Glomerular endothelial cell (primary cell): ENCODE results near the gene TMEM132E. TPM values are rescaled to one million over a fixed set of nuclear protein-coding genes. Genes with fewer than 3 reads are reported as not detected.
"Not testable (repeated sequence)": the region's sequence is repeated elsewhere in the genome, so short reads cannot be mapped to it uniquely, and the experiment has no call there.

Source experiments
- DNase-seq: peaks from one replicate; pipeline ENCODE4 v3.0.0-alpha.2; 2011; ENCODE audit warnings: low read depth, low spot score; ENCODE audit errors: extremely low read depth
- total RNA-seq: library from RNA; depleted of rRNA; stranded (reverse); fragments of >200 nt; gene quantifications from 2 replicates; pipeline ENCODE4 v1.2.3, GENCODE V29; 2015

The TMEM132E gene
- not detected in 2 replicates for total RNA-seq

GRCh38 chr17:34579017-34579946, at the start of gene TMEM132E:
Gene TMEM132E, plus strand, starts transcription at chr17:34579582. Its CDS starts 1,495 bp downstream, at chr17:34581077.
- no peak for DNase-seq

- DNase-seq, result no peak
Observed at GRCh38 chr17:34530918-34531317, 48.5 kb upstream of the TMEM132E start.

- DNase-seq, result no peak
Observed at GRCh38 chr17:34532281-34533065, 46.9 kb upstream of the TMEM132E start.

- no peak for DNase-seq
Observed at GRCh38 chr17:34533806-34534527, 45.4 kb upstream of the TMEM132E start.

- DNase-seq, result no peak
Observed at GRCh38 chr17:34537445-34537844, 41.9 kb upstream of the TMEM132E start.

- not testable (repeated sequence) for DNase-seq
Observed at GRCh38 chr17:34538582-34538981, 40.8 kb upstream of the TMEM132E start.

- DNase-seq, result no peak
Observed at GRCh38 chr17:34539881-34540280, 39.5 kb upstream of the TMEM132E start.

- DNase-seq, result no peak
Observed at GRCh38 chr17:34542700-34543336, 36.6 kb upstream of the TMEM132E start.

- DNase-seq, result no peak
Observed at GRCh38 chr17:34547453-34548063, 31.8 kb upstream of the TMEM132E start.

GRCh38 chr17:34549966-34550365, 29.4 kb upstream of the TMEM132E start:
- no peak for DNase-seq

- DNase-seq, result no peak
Observed at GRCh38 chr17:34553907-34554306, 25.5 kb upstream of the TMEM132E start.

- no peak for DNase-seq
Observed at GRCh38 chr17:34556384-34556783, 23.0 kb upstream of the TMEM132E start.

- no peak for DNase-seq
Observed at GRCh38 chr17:34556931-34557330, 22.5 kb upstream of the TMEM132E start.

GRCh38 chr17:34561328-34561727, 18.1 kb upstream of the TMEM132E start:
- DNase-seq, result no peak

- DNase-seq, result no peak
Observed at GRCh38 chr17:34562387-34562786, 17.0 kb upstream of the TMEM132E start.

- no peak for DNase-seq
Observed at GRCh38 chr17:34565713-34566112, 13.7 kb upstream of the TMEM132E start.

- no peak for DNase-seq
Observed at GRCh38 chr17:34566201-34566600, 13.2 kb upstream of the TMEM132E start.

- DNase-seq, result no peak
Observed at GRCh38 chr17:34566873-34567272, 12.5 kb upstream of the TMEM132E start.

- DNase-seq, result no peak
Observed at GRCh38 chr17:34567691-34568465, 11.5 kb upstream of the TMEM132E start.
